ENCODE measurements around the gene OSM. TPM values are rescaled to one million over a fixed set of nuclear protein-coding genes. Genes with fewer than 3 reads are reported as not detected.

OSM gene
- total and polyA plus RNA-seq, 7 donors = 0.60 to 12.8 (median 1.5) TPM

GRCh38 chr22:30230787-30231461, 35.7 kb downstream of the OSM start:
- Histone ChIP-seq H3K4me3 (no peak overlapping the region), H3K27ac (no peak overlapping the region), H3K36me3 (no peaks in the 10 kb centered on the region), H3K4me1 (peaks cover 0 to 14% (median 13%) of the 10 kb centered on the region in 4 donors), H3K27me3 (no peaks in the 10 kb centered on the region), H3K9me3 (no peaks in the 10 kb centered on the region)
- 90% methylated on average over 9 of the region's 9 CpGs for WGBS, 2 donors
- no peak for DNase-seq
- intact Hi-C loops (cut with DNase I) = no loop called here
- TF ChIP-seq CTCF (IDR thresholded peaks at IDR 0.05) (no peak), EP300 (IDR thresholded peaks at IDR 0.05) (no peak), POLR2AphosphoS5 (IDR thresholded peaks at IDR 0.05) (no peak), POLR2A (IDR thresholded peaks at IDR 0.05) (no peak)

GRCh38 chr22:30230330-30230729, 36.3 kb downstream of the OSM start:
- no peak for DNase-seq
- Histone ChIP-seq H3K27me3 (no peaks in the 10 kb centered on the region), H3K9me3 (no peaks in the 10 kb centered on the region), H3K4me3 (no peak overlapping the region), H3K4me1 (peaks cover 0 to 8% (median 7%) of the 10 kb centered on the region in 4 donors), H3K27ac (no peak overlapping the region), H3K36me3 (no peaks in the 10 kb centered on the region)
- 94 to 95% methylated on average over 3 of the region's 3 CpGs for WGBS, 2 donors
- TF ChIP-seq POLR2AphosphoS5 (IDR thresholded peaks at IDR 0.05) = no peak
- intact Hi-C loops (cut with DNase I) = no loop called here

- Histone ChIP-seq H3K4me1 (no peaks in the 10 kb centered on the region), H3K27ac (no peak overlapping the region), H3K27me3 (no peaks in the 10 kb centered on the region), H3K4me3 (no peak overlapping the region), H3K36me3 (no peaks in the 10 kb centered on the region), H3K9me3 (no peaks in the 10 kb centered on the region)
- TF ChIP-seq CTCF (IDR thresholded peaks at IDR 0.05) (no peak), EP300 (IDR thresholded peaks at IDR 0.05) (no peak), POLR2AphosphoS5 (IDR thresholded peaks at IDR 0.05) (no peak), POLR2A (IDR thresholded peaks at IDR 0.05) (no peak)
- intact Hi-C loops (cut with DNase I) = no loop called here
- DNase-seq = no peak
- 77 to 80% methylated on average over 21 of the region's 21 CpGs for WGBS, 2 donors
Observed at GRCh38 chr22:30228509-30229359, 37.9 kb downstream of the OSM start.

GRCh38 chr22:30227438-30228228, 39.0 kb downstream of the OSM start:
- Histone ChIP-seq H3K27me3 (no peaks in the 10 kb centered on the region), H3K4me1 (no peaks in the 10 kb centered on the region), H3K4me3 (no peak overlapping the region), H3K9me3 (no peaks in the 10 kb centered on the region), H3K36me3 (no peaks in the 10 kb centered on the region), H3K27ac (no peak overlapping the region)
- WGBS, 2 donors = 85 to 91% methylated on average over 4 of the region's 4 CpGs
- DNase-seq = no peak
- intact Hi-C loops (cut with DNase I) = no loop called here
- TF ChIP-seq POLR2A (IDR thresholded peaks at IDR 0.05) (no peak), EP300 (IDR thresholded peaks at IDR 0.05) (no peak)

- no peak for TF ChIP-seq POLR2AphosphoS5 (IDR thresholded peaks at IDR 0.05)
- no peak for TF ChIP-seq EP300 (IDR thresholded peaks at IDR 0.05)
- no peak for TF ChIP-seq POLR2A (IDR thresholded peaks at IDR 0.05)
- TF ChIP-seq CTCF (IDR thresholded peaks at IDR 0.05) = no peak
- intact Hi-C loops (cut with DNase I) = no loop called here
- H3K27ac ChIP-seq = no peak overlapping the region
- WGBS, 2 donors = 76 to 85% methylated on average over 11 of the region's 11 CpGs
- H3K4me1 ChIP-seq = no peaks in the 10 kb centered on the region
- no peak for DNase-seq
- no peak overlapping the region for H3K4me3 ChIP-seq
- peaks cover 0 to 5% (median 0%) of the 10 kb centered on the region in 3 donors for H3K27me3 ChIP-seq
- no peaks in the 10 kb centered on the region for H3K9me3 ChIP-seq
- no peaks in the 10 kb centered on the region for H3K36me3 ChIP-seq
Observed at GRCh38 chr22:30226192-30226832, 40.3 kb downstream of the OSM start.

All from sigmoid colon (tissue), 7 donors.